HCT116 (cell line): ENCODE results near the gene CHMP4B.

Source experiments
- CTCF ChIP-seq, 3 experiments: fragments of 200-600 bp in 1 of 3; sonication (generic) in 1 of 3; IDR thresholded peaks in 2 of 3; conservative IDR thresholded peaks in 1 of 3; 2 replicates each; pipeline ENCODE4 v1.5.1; 2012 to 2017; ENCODE audit warnings: low read depth in 2 of 3, low read length in 2 of 3, antibody characterized with exemption in 1 of 3, borderline replicate concordance in 1 of 3, control low read depth in 1 of 3, mild to moderate bottlenecking in 1 of 3, mixed read lengths in 1 of 3, mixed run types in 1 of 3, moderate library complexity in 1 of 3; ENCODE audit not compliant: insufficient read depth in 1 of 3
- EZH2 ChIP-seq: fragments of 200-600 bp; sonication (generic); IDR thresholded peaks from 2 replicates; pipeline ENCODE4 v1.6.1; 2017; ENCODE audit warnings: antibody characterized with exemption, mixed run types
- EZH2phosphoT487 ChIP-seq: fragments of 200-600 bp; IDR thresholded peaks from 2 replicates; pipeline ENCODE4 v1.6.1; 2018; ENCODE audit warnings: antibody characterized with exemption, borderline replicate concordance
- POLR2A ChIP-seq: IDR thresholded peaks from 2 replicates; pipeline ENCODE4 v1.7.0; 2011; ENCODE audit warnings: borderline replicate concordance; ENCODE audit not compliant: insufficient read depth, insufficient read length; ENCODE audit errors: extremely low read depth
- SIN3A ChIP-seq: IDR thresholded peaks from 2 replicates; pipeline ENCODE4 v1.6.1; 2012; ENCODE audit warnings: low read depth
- ZFX ChIP-seq: fragments of 450-650 bp; IDR thresholded peaks from 2 replicates; pipeline ENCODE4 v1.6.1; 2017

- TF ChIP-seq SIN3A (no peak), EZH2 (no peak), EZH2phosphoT487 (no peak), ZFX (no peak), POLR2A (no peak), CTCF (IDR thresholded peaks at IDR 0.05 in 2 of 3, conservative IDR thresholded peaks at IDR 0.05 in 1 of 3; ENCODE audit: borderline replicate concordance in 1 of 3, insufficient read depth in 1 of 3, low read depth in 2 of 3, low read length in 2 of 3) (no peak)
Observed at GRCh38 chr20:33863440-33864323, 52.5 kb downstream of the CHMP4B start.
